Effector memory CD8-positive, alpha-beta T cell (primary cell): ENCODE measurements around the gene BARX2.

Source experiments
- ATAC-seq: fragments of 150-1000 bp; cut with Tn5 transposase; replicated peaks from 2 replicates; pipeline ENCODE4 v1.10.0; 2021; ENCODE audit warnings: mild to moderate bottlenecking, moderate library complexity
- DNase-seq, 3 experiments: peaks; one replicate each; pipeline ENCODE4 v3.0.0; 2021
- H3K27ac Mint-ChIP-seq, 2 donors: one replicate each; pipeline ENCODE4 v1.8.0; 2022; ENCODE audit warnings: mild to moderate bottlenecking in 2 of 2, mixed read lengths in 2 of 2, moderate library complexity in 2 of 2
- H3K27me3 Mint-ChIP-seq, 2 donors: one replicate each; pipeline ENCODE4 v1.8.0; 2022; ENCODE audit warnings: mixed read lengths in 2 of 2
- H3K36me3 Mint-ChIP-seq: one replicate; pipeline ENCODE4 v1.8.0; 2022; ENCODE audit warnings: mild to moderate bottlenecking, moderate library complexity, mixed read lengths; ENCODE audit not compliant: insufficient read depth
- H3K4me1 Mint-ChIP-seq, 2 donors: one replicate each; pipeline ENCODE4 v1.8.0; 2022; ENCODE audit warnings: low read depth in 2 of 2, mixed read lengths in 2 of 2
- H3K4me3 Mint-ChIP-seq, 2 donors: one replicate each; pipeline ENCODE4 v1.8.0; 2022; ENCODE audit warnings: mild to moderate bottlenecking in 2 of 2, mixed read lengths in 2 of 2, moderate library complexity in 2 of 2
- H3K9me3 Mint-ChIP-seq, 2 donors: one replicate each; pipeline ENCODE4 v1.8.0; 2022; ENCODE audit warnings: mixed read lengths in 2 of 2

The BARX2 gene

DNA sequence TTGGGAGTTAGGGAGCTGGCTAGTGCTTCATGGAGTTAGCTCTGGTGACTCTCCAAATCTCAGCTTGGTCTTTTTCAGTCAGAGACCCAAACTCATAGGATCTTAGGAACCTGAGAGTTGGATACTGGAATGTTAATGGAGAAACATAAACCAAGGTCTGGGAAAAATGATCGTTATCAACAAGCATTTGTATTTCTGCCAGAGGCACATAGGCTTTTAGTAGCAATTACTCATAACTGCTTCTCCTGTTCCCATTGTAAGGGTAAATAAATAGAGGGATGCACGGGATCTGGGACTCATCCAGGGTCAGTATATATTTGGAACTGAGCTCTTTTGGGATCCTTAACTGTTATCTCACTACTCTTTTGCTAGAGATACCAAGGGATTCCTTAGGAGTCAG lies 4.8 kb downstream of the BARX2 start:
- ATAC-seq = no peak
- Mint-ChIP-seq H3K4me1 (no peaks in the 10 kb centered on the region), H3K27me3 (peaks cover 39 to 84% of the 10 kb centered on the region in 2 donors)

DNA sequence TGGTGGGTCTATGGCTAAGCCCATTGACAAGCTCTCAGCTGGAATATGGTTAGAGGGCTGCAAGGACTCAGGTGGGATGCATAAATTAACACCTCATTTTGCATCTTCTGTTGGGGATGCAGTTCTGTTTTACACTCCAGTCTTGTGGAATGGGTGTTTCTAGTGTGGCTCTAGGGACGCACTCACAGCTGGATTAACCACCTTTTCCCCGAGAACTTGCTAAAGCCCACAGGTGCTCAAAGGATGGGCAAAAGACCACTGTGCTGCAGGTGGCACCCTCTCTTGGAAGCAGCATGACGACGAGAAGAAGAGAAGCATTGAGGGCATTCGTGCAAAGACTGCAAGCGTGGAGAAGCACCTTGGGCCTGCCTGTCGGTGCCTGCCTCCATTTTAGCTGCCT lies 6.9 kb downstream of the BARX2 start:
- DNase-seq (no peak), ATAC-seq (no peak)
- H3K27ac Mint-ChIP-seq = no peak overlapping the region
- no peak overlapping the region for H3K4me3 Mint-ChIP-seq
- no peaks in the 10 kb centered on the region for H3K36me3 Mint-ChIP-seq
- peaks cover 25 to 73% of the 10 kb centered on the region in 2 donors for H3K27me3 Mint-ChIP-seq
- H3K4me1 Mint-ChIP-seq = no peaks in the 10 kb centered on the region
- H3K9me3 Mint-ChIP-seq = peaks cover 0 to 4% of the 10 kb centered on the region in 2 donors

More for the DNA sequence above, 4.8 kb downstream of the BARX2 start:
- H3K4me3 Mint-ChIP-seq = no peak overlapping the region
- H3K36me3 Mint-ChIP-seq = no peaks in the 10 kb centered on the region
- H3K27ac Mint-ChIP-seq = no peak overlapping the region
- peaks cover 0 to 4% of the 10 kb centered on the region in 2 donors for H3K9me3 Mint-ChIP-seq
- no peak for DNase-seq

DNA sequence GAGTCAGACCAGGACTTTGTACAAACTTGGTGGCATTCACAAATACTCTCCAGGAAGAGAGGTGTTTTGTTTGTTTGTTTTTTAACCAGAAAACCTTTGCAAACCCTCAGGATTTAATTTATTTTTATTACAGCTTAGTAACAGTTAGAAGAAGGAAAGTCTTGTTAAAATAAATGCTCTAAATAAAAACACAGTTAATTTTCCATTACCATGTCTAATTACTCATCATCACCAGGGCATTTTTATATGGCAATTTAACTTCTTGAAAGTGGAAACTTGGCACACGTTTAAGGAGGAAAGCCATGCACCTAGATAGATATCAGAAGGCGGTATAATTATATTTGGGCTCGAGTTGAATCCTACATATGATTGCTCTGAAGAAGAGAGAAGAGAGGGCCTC lies 7.4 kb downstream of the BARX2 start:
- H3K4me3 Mint-ChIP-seq = no peak overlapping the region
- H3K9me3 Mint-ChIP-seq = peaks cover 0 to 4% of the 10 kb centered on the region in 2 donors
- DNase-seq (no peak), ATAC-seq (no peak)
- peaks cover 21 to 73% of the 10 kb centered on the region in 2 donors for H3K27me3 Mint-ChIP-seq
- no peaks in the 10 kb centered on the region for H3K36me3 Mint-ChIP-seq
- H3K4me1 Mint-ChIP-seq = no peaks in the 10 kb centered on the region
- no peak overlapping the region for H3K27ac Mint-ChIP-seq

DNA sequence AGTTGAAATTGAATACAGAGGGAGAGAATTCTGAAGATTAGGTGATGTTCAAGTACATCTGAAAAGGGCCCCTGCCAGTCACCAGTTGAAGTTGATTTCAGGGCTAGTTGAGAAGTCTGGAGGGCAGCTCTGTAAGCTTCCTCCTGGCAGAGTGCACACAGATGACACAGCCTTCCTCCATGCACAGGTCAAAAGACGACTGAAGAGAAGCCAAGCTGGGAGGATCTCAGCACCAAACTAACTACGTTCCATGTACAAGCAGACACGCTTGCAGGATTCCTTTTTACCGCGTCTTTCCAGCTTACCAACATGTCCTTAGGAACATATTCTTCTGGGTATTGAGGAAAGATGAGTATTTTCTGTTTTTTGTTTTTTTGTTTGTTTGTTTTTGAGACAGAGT lies 7.9 kb downstream of the BARX2 start:
- no peak for ATAC-seq
- Mint-ChIP-seq H3K4me1 (no peaks in the 10 kb centered on the region), H3K9me3 (peaks cover 0 to 4% of the 10 kb centered on the region in 2 donors), H3K4me3 (no peak overlapping the region), H3K27ac (no peak overlapping the region), H3K27me3 (peaks cover 21 to 73% of the 10 kb centered on the region in 2 donors), H3K36me3 (no peaks in the 10 kb centered on the region)
- DNase-seq = no peak

DNA sequence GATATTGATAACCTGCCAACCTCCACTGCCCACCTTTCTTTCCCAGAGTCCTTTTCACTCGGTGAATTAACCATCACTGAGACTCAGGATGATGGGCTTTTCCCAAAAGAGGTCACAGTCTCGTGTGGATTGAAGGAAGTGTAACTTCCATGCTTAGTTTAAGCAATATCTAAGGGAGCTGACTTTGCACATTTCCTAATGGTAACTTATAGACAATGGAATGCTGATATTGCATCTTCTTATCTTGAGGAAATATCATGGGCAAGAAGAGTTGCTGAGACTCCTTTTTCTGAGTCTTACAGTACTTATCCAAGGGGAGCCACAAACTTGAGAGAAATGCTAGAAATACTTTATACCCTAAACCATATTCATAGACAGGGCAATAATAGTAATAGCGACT lies 8.8 kb downstream of the BARX2 start:
- Mint-ChIP-seq H3K27ac (no peak overlapping the region), H3K9me3 (peaks cover 0 to 4% of the 10 kb centered on the region in 2 donors), H3K27me3 (peaks cover 21 to 69% of the 10 kb centered on the region in 2 donors), H3K4me3 (no peak overlapping the region), H3K36me3 (no peaks in the 10 kb centered on the region), H3K4me1 (no peaks in the 10 kb centered on the region)
- DNase-seq (no peak), ATAC-seq (no peak)

DNA sequence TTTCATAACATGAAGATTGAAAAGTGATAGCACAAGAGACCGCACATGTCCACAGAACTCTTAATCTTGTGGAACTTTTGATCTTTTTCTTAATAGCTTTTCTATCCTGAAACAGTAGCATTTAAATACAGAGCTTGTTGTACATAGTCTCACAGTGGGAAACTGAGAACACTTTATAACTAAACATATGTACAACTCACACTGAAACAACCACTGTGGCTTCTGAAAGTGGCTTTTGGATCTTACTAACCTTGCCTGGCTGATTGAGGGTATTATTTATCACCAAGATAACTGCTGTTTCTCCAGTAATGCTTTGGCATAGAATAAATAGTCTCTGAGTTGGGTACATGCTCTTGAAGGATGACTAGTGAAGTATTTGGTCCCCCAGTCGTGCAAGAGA lies 10.2 kb downstream of the BARX2 start:
- ATAC-seq (no peak), DNase-seq (no peak)
- H3K36me3 Mint-ChIP-seq = no peaks in the 10 kb centered on the region
- no peaks in the 10 kb centered on the region for H3K4me1 Mint-ChIP-seq
- H3K9me3 Mint-ChIP-seq = peaks cover 0 to 4% of the 10 kb centered on the region in 2 donors
- peaks cover 13 to 71% of the 10 kb centered on the region in 2 donors for H3K27me3 Mint-ChIP-seq
- H3K4me3 Mint-ChIP-seq = no peak overlapping the region
- no peak overlapping the region for H3K27ac Mint-ChIP-seq

DNA sequence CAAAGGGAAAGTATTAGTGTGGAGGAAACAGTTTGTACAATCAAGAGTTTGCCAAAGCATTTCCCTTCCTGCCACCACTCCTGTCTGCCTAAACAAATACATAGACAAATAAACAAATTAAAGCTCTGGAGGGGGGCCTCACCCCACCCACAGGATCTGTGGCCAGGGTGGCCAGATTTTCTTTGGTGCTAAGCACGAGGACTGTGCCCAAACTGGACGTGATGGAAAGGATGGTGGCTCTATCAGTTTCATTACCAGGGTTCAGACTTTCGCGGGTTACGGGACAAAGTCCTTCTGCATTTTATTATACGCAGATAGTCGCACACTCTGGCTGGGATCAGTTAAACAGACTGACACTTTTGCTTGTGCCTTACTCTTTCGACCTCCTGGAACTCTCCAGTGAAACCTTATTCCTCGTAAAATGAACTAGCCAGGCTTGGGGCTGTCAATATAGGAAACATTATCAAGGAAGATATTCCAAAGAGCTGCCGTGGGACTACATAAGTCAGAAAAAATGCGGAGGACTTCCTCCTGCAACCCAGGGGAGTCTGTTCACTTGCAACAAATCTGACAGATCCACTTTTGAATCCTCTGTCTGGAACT lies 11.2 kb downstream of the BARX2 start:
- H3K9me3 Mint-ChIP-seq = peaks cover 0 to 4% of the 10 kb centered on the region in 2 donors
- ATAC-seq (no peak), DNase-seq (no peak)
- H3K4me3 Mint-ChIP-seq = no peak overlapping the region
- H3K4me1 Mint-ChIP-seq = no peaks in the 10 kb centered on the region
- peaks cover 13 to 63% of the 10 kb centered on the region in 2 donors for H3K27me3 Mint-ChIP-seq
- H3K36me3 Mint-ChIP-seq = no peaks in the 10 kb centered on the region
- no peak overlapping the region for H3K27ac Mint-ChIP-seq

DNA sequence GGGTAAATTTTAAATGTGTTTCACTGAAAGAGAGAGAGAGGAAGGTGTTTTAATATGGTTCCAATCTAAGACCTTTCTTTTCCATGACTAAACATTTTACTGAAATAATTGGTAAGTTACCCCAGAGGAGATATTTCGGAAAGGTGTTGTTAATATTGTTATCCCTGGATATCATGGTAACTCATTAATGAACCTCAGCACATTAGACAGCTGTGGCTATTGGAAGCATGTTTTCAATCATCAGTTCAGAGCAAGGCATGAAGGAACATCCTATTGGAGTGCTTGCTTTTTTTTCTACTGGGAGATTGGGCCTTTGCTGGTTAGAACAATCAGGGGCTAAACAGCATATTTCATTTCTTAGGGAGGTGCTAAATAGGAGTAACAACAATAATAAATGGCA lies 11.8 kb downstream of the BARX2 start:
- no peaks in the 10 kb centered on the region for H3K36me3 Mint-ChIP-seq
- DNase-seq = no peak
- H3K4me1 Mint-ChIP-seq = no peaks in the 10 kb centered on the region
- H3K27ac Mint-ChIP-seq = no peak overlapping the region
- no peak for ATAC-seq
- H3K27me3 Mint-ChIP-seq = peaks cover 13 to 58% of the 10 kb centered on the region in 2 donors
- peaks cover 0 to 4% of the 10 kb centered on the region in 2 donors for H3K9me3 Mint-ChIP-seq
- no peak overlapping the region for H3K4me3 Mint-ChIP-seq

DNA sequence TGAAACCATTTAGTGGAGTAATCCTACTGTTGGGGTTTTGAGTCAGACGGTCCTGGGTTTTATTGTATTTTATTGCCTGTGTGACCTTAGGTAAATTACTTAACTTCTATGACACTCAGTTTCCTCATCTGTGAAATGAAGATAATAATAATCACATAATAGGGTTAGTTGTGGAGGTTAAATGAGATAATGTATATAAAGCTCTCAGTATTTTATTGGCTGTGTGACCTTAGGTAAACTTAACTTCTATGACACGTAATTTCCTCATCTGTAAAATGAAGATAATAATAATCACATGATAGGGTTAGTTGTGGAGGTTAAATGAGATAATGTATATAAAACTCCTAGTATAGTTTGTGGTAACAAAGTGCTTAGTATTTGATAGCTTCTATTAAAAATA lies 13.2 kb downstream of the BARX2 start:
- Mint-ChIP-seq H3K36me3 (no peaks in the 10 kb centered on the region), H3K27ac (no peak overlapping the region), H3K27me3 (peaks cover 7 to 47% of the 10 kb centered on the region in 2 donors), H3K4me1 (no peaks in the 10 kb centered on the region), H3K4me3 (no peak overlapping the region), H3K9me3 (no peaks in the 10 kb centered on the region)
- DNase-seq (no peak), ATAC-seq (no peak)

DNA sequence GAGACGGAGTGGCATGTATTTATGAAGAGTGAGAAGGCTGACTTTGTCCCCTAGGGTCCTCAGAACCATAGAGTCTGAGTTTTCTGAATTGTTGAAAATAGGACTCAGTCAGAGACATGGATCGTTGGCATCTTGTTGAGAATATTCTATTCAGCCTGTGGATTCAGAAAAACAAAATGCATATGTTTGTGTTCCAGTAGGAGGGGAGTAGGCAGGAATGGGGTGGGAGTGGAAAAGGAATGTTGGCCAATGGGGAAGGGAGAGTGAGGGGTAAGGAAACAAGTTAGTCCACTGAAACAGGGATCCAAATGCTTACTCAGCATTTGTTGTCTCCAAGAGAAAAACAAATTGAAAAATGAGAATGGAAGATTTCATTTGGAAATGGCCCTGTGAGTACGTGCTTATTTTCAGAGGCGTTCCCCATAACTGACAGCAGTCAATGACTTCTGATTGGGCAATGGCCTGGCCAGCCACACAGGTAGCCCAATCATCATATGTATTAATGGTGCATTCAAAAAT lies 14.7 kb downstream of the BARX2 start:
- Mint-ChIP-seq H3K4me1 (no peaks in the 10 kb centered on the region), H3K27ac (no peak overlapping the region), H3K27me3 (peaks cover 3 to 45% of the 10 kb centered on the region in 2 donors), H3K9me3 (no peaks in the 10 kb centered on the region), H3K4me3 (no peak overlapping the region), H3K36me3 (no peaks in the 10 kb centered on the region)
- ATAC-seq (no peak), DNase-seq (no peak)

DNA sequence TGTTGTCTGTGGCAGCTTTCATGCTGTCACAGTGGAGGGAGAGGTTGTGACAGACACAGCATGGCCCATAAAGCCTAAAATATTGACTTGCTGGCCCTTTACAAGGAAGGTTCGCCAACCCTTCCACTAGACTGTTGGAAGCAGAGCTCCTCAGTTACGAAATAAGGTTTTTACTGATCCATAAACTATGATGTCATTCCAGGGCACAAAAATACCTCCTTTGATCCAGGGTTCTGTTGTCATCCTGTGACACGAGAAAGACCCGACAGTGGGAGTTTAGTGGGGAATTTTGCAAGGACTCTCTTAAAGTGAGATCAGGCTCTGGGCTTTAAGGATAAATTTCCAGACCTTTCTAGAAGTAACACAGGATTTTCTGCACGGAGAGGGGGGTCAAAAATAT lies 15.7 kb downstream of the BARX2 start:
- ATAC-seq = no peak
- H3K4me1 Mint-ChIP-seq = no peaks in the 10 kb centered on the region
- H3K27ac Mint-ChIP-seq = no peak overlapping the region
- H3K9me3 Mint-ChIP-seq = no peaks in the 10 kb centered on the region
- no peaks in the 10 kb centered on the region for H3K36me3 Mint-ChIP-seq
- H3K27me3 Mint-ChIP-seq = peaks cover 7 to 55% of the 10 kb centered on the region in 2 donors
- H3K4me3 Mint-ChIP-seq = no peak overlapping the region
- no peak for DNase-seq

DNA sequence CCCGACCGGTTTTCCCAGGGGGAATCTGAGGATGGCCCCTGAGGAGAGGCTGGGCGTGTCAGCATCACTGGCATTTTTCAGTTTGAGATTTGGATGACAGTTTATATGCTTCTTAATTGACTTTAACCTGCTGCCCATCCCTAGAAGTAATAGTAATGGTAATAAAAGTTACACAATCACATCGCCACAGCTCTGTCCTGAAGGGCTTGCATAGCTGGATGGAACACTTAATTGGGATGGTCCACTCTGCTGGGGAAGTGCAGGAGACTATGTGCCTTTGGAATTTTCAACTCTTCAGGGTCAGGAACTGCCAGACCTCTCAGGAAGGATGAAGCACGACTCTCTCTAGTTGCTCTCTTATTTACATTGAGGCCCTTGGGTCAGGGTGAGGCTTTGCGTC lies 16.2 kb downstream of the BARX2 start:
- Mint-ChIP-seq H3K4me3 (no peak overlapping the region), H3K4me1 (no peaks in the 10 kb centered on the region), H3K27me3 (peaks cover 7 to 58% of the 10 kb centered on the region in 2 donors), H3K27ac (no peak overlapping the region), H3K9me3 (no peaks in the 10 kb centered on the region), H3K36me3 (no peaks in the 10 kb centered on the region)
- no peak for DNase-seq
- ATAC-seq = no peak

DNA sequence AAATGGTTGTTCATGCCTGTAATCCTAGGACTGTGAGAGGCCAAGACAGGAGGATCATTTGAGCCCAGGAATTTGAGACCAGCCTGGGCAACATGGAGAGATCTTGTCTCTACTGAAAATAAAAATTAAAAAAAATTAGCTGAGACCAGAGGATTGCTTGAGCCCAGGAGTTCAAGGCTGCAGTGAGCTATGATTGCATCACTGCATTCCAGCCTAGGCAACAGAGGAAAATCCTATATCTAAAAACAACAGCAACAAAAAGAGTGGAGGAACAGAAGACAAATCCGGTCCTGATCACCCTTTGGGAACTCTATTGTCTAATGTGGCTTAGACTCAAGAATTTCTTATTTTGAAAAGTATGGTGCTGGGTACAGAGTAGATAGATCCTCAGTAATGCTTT lies 17.3 kb downstream of the BARX2 start:
- ATAC-seq (no peak), DNase-seq (no peak)
- Mint-ChIP-seq H3K36me3 (no peaks in the 10 kb centered on the region), H3K27ac (no peak overlapping the region), H3K9me3 (no peaks in the 10 kb centered on the region), H3K4me3 (no peak overlapping the region), H3K4me1 (no peaks in the 10 kb centered on the region), H3K27me3 (peaks cover 7 to 46% of the 10 kb centered on the region in 2 donors)

DNA sequence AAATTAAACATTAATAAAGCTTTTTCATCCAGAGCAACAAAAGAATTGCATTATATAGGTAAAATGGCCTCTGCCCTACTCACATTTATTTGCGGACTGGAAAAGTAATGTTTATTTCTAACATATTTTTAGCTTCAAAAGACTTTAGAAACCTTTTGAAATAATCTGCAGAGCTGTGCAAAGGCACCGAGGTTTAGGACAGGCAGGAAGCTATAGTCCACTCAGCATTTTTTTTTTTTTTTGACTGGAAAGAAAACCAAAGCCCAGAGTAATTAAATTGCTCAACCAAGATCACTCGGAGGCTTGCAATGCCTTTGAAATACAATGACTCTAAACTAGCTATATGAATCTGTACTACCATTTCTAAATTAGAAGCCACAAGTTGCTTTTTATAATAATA lies 19.1 kb downstream of the BARX2 start:
- Mint-ChIP-seq H3K9me3 (no peaks in the 10 kb centered on the region), H3K36me3 (no peaks in the 10 kb centered on the region), H3K27ac (no peak overlapping the region), H3K27me3 (peaks cover 7 to 39% of the 10 kb centered on the region in 2 donors), H3K4me3 (no peak overlapping the region), H3K4me1 (no peaks in the 10 kb centered on the region)
- ATAC-seq (no peak), DNase-seq (no peak)
